Neural cell (in vitro differentiated cells): Measurements from ENCODE around the gene NBEAL1. TPM values are rescaled to one million over a fixed set of nuclear protein-coding genes. Genes with fewer than 3 reads are reported as not detected.

Experiments
- H2AFZ ChIP-seq: fragments of 200-600, 300-800 bp; sonication (generic), shearing (Covaris generic); 2 replicates; pipeline ENCODE4 v1.6.0; 2014; ENCODE audit warnings: low read depth, mild to moderate bottlenecking, antibody characterized with exemption, low read length, moderate library complexity
- H3F3A ChIP-seq: fragments of 200-600 bp; shearing (Covaris generic); 2 replicates; pipeline ENCODE4 v1.6.1; 2016; ENCODE audit warnings: mild to moderate bottlenecking, moderate library complexity, mixed read lengths, antibody characterized with exemption, low read length; ENCODE audit not compliant: insufficient read depth, poor library complexity, severe bottlenecking
- H3K27ac ChIP-seq: fragments of 200-600, 300-800 bp; sonication (generic), shearing (Covaris generic); 2 replicates; pipeline ENCODE4 v1.5.1; 2014; ENCODE audit warnings: mild to moderate bottlenecking, low read length, moderate library complexity
- H3K27me3 ChIP-seq: fragments of 300-800, 200-600 bp; sonication (generic), shearing (Covaris generic); 2 replicates; pipeline ENCODE4 v1.6.0; 2014; ENCODE audit warnings: mild to moderate bottlenecking, low read depth, low read length, moderate library complexity; ENCODE audit not compliant: insufficient read depth
- H3K36me3 ChIP-seq: fragments of 300-800, 200-600 bp; sonication (generic), shearing (Covaris generic); 2 replicates; pipeline ENCODE4 v1.5.1; 2014; ENCODE audit warnings: mild to moderate bottlenecking, antibody characterized with exemption, low read length, moderate library complexity; ENCODE audit not compliant: insufficient read depth
- H3K4me2 ChIP-seq: fragments of 300-800, 200-600 bp; sonication (generic), shearing (Covaris generic); 2 replicates; pipeline ENCODE4 v1.6.0; 2014; ENCODE audit warnings: mild to moderate bottlenecking, low read length
- H3K4me3 ChIP-seq: fragments of 300-800, 200-600 bp; sonication (generic), shearing (Covaris generic); 2 replicates; pipeline ENCODE4 v1.5.1; 2014; ENCODE audit warnings: mild to moderate bottlenecking, low read length, moderate library complexity
- H3K79me2 ChIP-seq: fragments of 200-600 bp; shearing (Covaris generic); replicated peaks from 2 replicates; pipeline ENCODE4 v1.6.0; 2014; ENCODE audit warnings: mild to moderate bottlenecking, low read length, moderate library complexity; ENCODE audit not compliant: insufficient read depth
- H3K9ac ChIP-seq: fragments of 300-800, 200-600 bp; sonication (generic), shearing (Covaris generic); 2 replicates; pipeline ENCODE4 v1.6.1; 2016; ENCODE audit warnings: mild to moderate bottlenecking, low read length, mixed read lengths
- H3K9me2 ChIP-seq: fragments of 200-600 bp; shearing (Covaris generic); 2 replicates; pipeline ENCODE4 v1.6.1; 2016; ENCODE audit warnings: mild to moderate bottlenecking, low read length, mixed read lengths; ENCODE audit not compliant: insufficient read depth
- H3K9me3 ChIP-seq: fragments of 200-600, 300-800 bp; sonication (generic), shearing (Covaris generic); 2 replicates; pipeline ENCODE4 v1.6.1; 2016; ENCODE audit warnings: mild to moderate bottlenecking, mixed run types, low read length, moderate library complexity, mixed read lengths
- H4K20me1 ChIP-seq: fragments of 200-600 bp; shearing (Covaris generic); 2 replicates; pipeline ENCODE4 v1.6.1; 2016; ENCODE audit warnings: mild to moderate bottlenecking, mixed run types; ENCODE audit not compliant: insufficient read depth
- CTCF ChIP-seq: fragments of 450-650 bp; IDR thresholded peaks from 2 replicates; pipeline ENCODE4 v1.5.1; 2014; ENCODE audit warnings: antibody characterized with exemption, mild to moderate bottlenecking, moderate library complexity; ENCODE audit not compliant: poor library complexity, severe bottlenecking
- EP300 ChIP-seq: fragments of 450-650 bp; conservative IDR thresholded peaks from 2 replicates; pipeline ENCODE4 v1.6.1; 2014; ENCODE audit warnings: antibody characterized with exemption, mild to moderate bottlenecking, moderate library complexity; ENCODE audit not compliant: poor library complexity, severe bottlenecking
- EZH2 ChIP-seq: fragments of 200-600, 300-800 bp; shearing (Covaris generic), sonication (generic); IDR thresholded peaks from 2 replicates; pipeline ENCODE4 v1.6.1; 2014; ENCODE audit warnings: antibody characterized with exemption, low read length, borderline replicate concordance, mild to moderate bottlenecking; ENCODE audit not compliant: insufficient read depth, poor library complexity, severe bottlenecking
- MXI1 ChIP-seq: fragments of 450-650 bp; conservative IDR thresholded peaks from 2 replicates; pipeline ENCODE4 v1.6.1; 2014; ENCODE audit warnings: antibody characterized with exemption, mild to moderate bottlenecking; ENCODE audit not compliant: poor library complexity, severe bottlenecking
- POLR2AphosphoS5 ChIP-seq: IDR thresholded peaks from 2 replicates; pipeline ENCODE4 v1.6.1; 2012
- RAD21 ChIP-seq: fragments of 450-650 bp; conservative IDR thresholded peaks from 2 replicates; pipeline ENCODE4 v1.6.1; 2014; ENCODE audit warnings: antibody characterized with exemption, mild to moderate bottlenecking, moderate library complexity
- SMC3 ChIP-seq: fragments of 450-650 bp; conservative IDR thresholded peaks from 2 replicates; pipeline ENCODE4 v1.6.1; 2014; ENCODE audit warnings: antibody characterized with exemption, mild to moderate bottlenecking, moderate library complexity; ENCODE audit not compliant: poor library complexity
- TAF1 ChIP-seq: IDR thresholded peaks from 2 replicates; pipeline ENCODE4 v1.6.1; 2012; ENCODE audit warnings: low read depth
- polyA plus RNA-seq: library from polyadenylated mRNA; depleted of rRNA; stranded (reverse); fragments of >200 nt; gene quantifications from 2 replicates; pipeline ENCODE4 v1.2.3, GENCODE V29; 2014
- TF ChIP-seq, protein P1 (sequence below): IDR thresholded peaks from 2 replicates; pipeline ENCODE4 v1.6.1; 2012; ENCODE audit warnings: borderline replicate concordance

NBEAL1 gene
- polyA plus RNA-seq, 1 donor from 2014 or later, result 7.9 TPM

GRCh38 chr2:203033395-203033794, 18.7 kb downstream of the NBEAL1 start:
- Histone ChIP-seq H3K4me2 (no peak overlapping the region), H3K79me2 (no peaks in the 10 kb centered on the region), H4K20me1 (no peaks in the 10 kb centered on the region), H3K9me2 (no peaks in the 10 kb centered on the region), H3K27ac (no peak overlapping the region), H3K9me3 (no peaks in the 10 kb centered on the region), H3K36me3 (no peaks in the 10 kb centered on the region), H3K9ac (no peak overlapping the region), H2AFZ (no peak overlapping the region), H3K27me3 (no peaks in the 10 kb centered on the region), H3F3A (no peaks in the 10 kb centered on the region), H3K4me3 (no peak overlapping the region)
- TF ChIP-seq, protein P1, sequence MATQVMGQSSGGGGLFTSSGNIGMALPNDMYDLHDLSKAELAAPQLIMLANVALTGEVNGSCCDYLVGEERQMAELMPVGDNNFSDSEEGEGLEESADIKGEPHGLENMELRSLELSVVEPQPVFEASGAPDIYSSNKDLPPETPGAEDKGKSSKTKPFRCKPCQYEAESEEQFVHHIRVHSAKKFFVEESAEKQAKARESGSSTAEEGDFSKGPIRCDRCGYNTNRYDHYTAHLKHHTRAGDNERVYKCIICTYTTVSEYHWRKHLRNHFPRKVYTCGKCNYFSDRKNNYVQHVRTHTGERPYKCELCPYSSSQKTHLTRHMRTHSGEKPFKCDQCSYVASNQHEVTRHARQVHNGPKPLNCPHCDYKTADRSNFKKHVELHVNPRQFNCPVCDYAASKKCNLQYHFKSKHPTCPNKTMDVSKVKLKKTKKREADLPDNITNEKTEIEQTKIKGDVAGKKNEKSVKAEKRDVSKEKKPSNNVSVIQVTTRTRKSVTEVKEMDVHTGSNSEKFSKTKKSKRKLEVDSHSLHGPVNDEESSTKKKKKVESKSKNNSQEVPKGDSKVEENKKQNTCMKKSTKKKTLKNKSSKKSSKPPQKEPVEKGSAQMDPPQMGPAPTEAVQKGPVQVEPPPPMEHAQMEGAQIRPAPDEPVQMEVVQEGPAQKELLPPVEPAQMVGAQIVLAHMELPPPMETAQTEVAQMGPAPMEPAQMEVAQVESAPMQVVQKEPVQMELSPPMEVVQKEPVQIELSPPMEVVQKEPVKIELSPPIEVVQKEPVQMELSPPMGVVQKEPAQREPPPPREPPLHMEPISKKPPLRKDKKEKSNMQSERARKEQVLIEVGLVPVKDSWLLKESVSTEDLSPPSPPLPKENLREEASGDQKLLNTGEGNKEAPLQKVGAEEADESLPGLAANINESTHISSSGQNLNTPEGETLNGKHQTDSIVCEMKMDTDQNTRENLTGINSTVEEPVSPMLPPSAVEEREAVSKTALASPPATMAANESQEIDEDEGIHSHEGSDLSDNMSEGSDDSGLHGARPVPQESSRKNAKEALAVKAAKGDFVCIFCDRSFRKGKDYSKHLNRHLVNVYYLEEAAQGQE, result no peak
- TF ChIP-seq RAD21, result no peak
- no peak for TF ChIP-seq CTCF
- TF ChIP-seq TAF1, result no peak
- no peak for TF ChIP-seq EP300
- TF ChIP-seq EZH2, result no peak
- TF ChIP-seq SMC3, result no peak
- TF ChIP-seq MXI1, result no peak
- no peak for TF ChIP-seq POLR2AphosphoS5

DNA sequence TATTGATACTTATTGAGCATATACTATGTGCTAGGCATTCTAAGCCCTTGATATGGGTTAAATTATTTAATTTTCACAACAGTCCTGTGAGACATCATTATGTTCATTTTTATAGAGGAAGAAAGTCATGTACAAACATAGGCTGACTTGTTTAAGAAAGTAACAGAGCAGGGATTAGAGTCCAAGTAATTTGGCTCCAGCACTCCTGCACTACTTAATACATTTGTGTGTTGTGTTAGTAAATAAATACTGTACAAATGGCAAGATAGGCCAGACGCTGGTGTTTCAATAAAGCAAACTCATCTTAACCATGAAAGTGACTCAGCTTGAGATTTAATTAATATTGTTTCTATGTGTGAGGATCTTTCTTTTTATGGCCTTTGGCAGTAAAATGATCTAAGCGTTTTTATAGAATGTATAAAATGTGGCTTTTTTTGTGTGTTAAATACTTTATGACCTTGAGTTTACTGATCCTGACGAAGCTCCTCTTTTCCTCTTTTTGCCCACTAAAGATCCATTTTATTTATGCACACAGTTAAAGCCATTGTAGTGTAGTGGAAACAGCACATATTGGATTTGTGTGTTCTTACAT, 21.3 kb downstream of the NBEAL1 start:
- no peaks in the 10 kb centered on the region for H3K9me2 ChIP-seq
- H3K27ac ChIP-seq, result no peak overlapping the region
- TF ChIP-seq MXI1, result no peak

DNA sequence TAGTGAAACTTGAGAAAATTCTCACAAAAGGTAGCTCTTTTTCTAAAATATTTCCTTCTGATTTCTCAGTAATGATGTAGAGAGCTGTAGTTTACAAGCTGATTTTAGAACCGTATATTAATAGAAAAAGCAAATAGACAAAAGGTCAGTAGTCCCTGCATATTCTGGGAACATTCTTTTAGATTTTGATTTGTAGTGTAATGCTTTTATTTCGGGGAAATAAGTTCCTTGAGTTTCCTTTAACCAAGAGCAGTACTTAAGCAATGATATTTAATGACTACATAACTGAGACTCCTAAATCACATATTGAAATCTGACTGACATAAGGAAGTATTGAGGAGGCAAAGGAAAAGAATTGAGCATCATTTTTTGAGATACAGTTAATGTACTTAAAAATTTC, 22.4 kb downstream of the NBEAL1 start:
- Histone ChIP-seq H3K27ac (no peak overlapping the region), H4K20me1 (no peaks in the 10 kb centered on the region), H3K4me3 (no peak overlapping the region), H3K79me2 (no peaks in the 10 kb centered on the region), H3K4me2 (no peak overlapping the region), H3K27me3 (no peaks in the 10 kb centered on the region), H3K9ac (no peak overlapping the region), H3F3A (no peaks in the 10 kb centered on the region), H3K36me3 (no peaks in the 10 kb centered on the region), H3K9me3 (no peaks in the 10 kb centered on the region), H2AFZ (no peak overlapping the region), H3K9me2 (no peaks in the 10 kb centered on the region)
- no peak for TF ChIP-seq EP300
- TF ChIP-seq POLR2AphosphoS5, result no peak
- no peak for TF ChIP-seq MXI1
- TF ChIP-seq RAD21, result no peak

More for the DNA sequence above, 21.3 kb downstream of the NBEAL1 start:
- Histone ChIP-seq H3K9me3 (no peaks in the 10 kb centered on the region), H3K4me2 (no peak overlapping the region), H2AFZ (no peak overlapping the region), H3K4me3 (no peak overlapping the region), H4K20me1 (no peaks in the 10 kb centered on the region), H3K79me2 (no peaks in the 10 kb centered on the region), H3K27me3 (no peaks in the 10 kb centered on the region), H3F3A (no peaks in the 10 kb centered on the region), H3K9ac (no peak overlapping the region), H3K36me3 (no peaks in the 10 kb centered on the region)
